Thoracic aorta (tissue), 2 donors: ENCODE data around the gene ZBTB21. TPM values are rescaled to one million over a fixed set of nuclear protein-coding genes. Genes with fewer than 3 reads are reported as not detected.

ENCODE experiments used
- ATAC-seq: fragments of 150-250 bp; one replicate; pipeline ENCODE4 v1.8.0; 2017; ENCODE audit warnings: low read depth; ENCODE audit not compliant: insufficient number of reproducible peaks, low FRiP score
- DNase-seq: peaks from one replicate; pipeline ENCODE4 v3.0.0-alpha.2; 2020; ENCODE audit warnings: low spot score
- H3K27ac ChIP-seq, 2 donors: fragments of 200-600 bp; sonication (generic); 1 replicate in 1 of 2; 2 replicates in 1 of 2; pipeline ENCODE4 v1.5.1; 2016; ENCODE audit warnings: mild to moderate bottlenecking in 2 of 2, moderate library complexity in 2 of 2
- H3K27me3 ChIP-seq: fragments of 200-600 bp; sonication (generic); replicated peaks from 2 replicates; pipeline ENCODE4 v1.6.0; 2016; ENCODE audit warnings: mild to moderate bottlenecking; ENCODE audit not compliant: insufficient read depth
- H3K36me3 ChIP-seq: fragments of 200-600 bp; sonication (generic); one replicate; pipeline ENCODE4 v1.5.1; 2016
- H3K4me1 ChIP-seq, 2 donors: fragments of 200-600 bp; sonication (generic); 1 replicate in 1 of 2; 2 replicates in 1 of 2; pipeline versions ENCODE4 v1.5.1 to v1.6.0; 2016; ENCODE audit warnings: low read depth in 2 of 2, mild to moderate bottlenecking in 1 of 2; ENCODE audit not compliant: control insufficient read depth in 1 of 2
- H3K4me3 ChIP-seq: fragments of 200-600 bp; sonication (generic); 2 replicates; pipeline ENCODE4 v1.5.1; 2016; ENCODE audit warnings: mild to moderate bottlenecking
- H3K9me3 ChIP-seq: fragments of 200-600 bp; sonication (generic); 2 replicates; pipeline ENCODE4 v1.5.1; 2016
- CTCF ChIP-seq: fragments of 200-600 bp; sonication (generic); IDR thresholded peaks from one replicate; pipeline ENCODE4 v1.5.1; 2019; ENCODE audit warnings: antibody characterized with exemption
- total RNA-seq, 2 donors: library from RNA; depleted of rRNA; stranded (reverse); fragments of >200 nt; gene quantifications; one replicate each; pipeline versions ENCODE4 v1.1.0 to v1.2.3, GENCODE V29; 2016

The ZBTB21 gene
- total RNA-seq, 2 donors from 2014 or later = 16.5 to 23.8 TPM

GRCh38 chr21:42013376-42013775 lies 3.2 kb upstream of the ZBTB21 start:
- no peak for TF ChIP-seq CTCF
- no peak overlapping the region for H3K4me3 ChIP-seq
- no peak for DNase-seq
- H3K36me3 ChIP-seq = no peaks in the 10 kb centered on the region
- no peaks in the 10 kb centered on the region for H3K9me3 ChIP-seq
- ATAC-seq = no peak
- no peaks in the 10 kb centered on the region for H3K27me3 ChIP-seq
- H3K4me1 ChIP-seq = peaks cover 0 to 22% of the 10 kb centered on the region in 2 donors
- no peak overlapping the region for H3K27ac ChIP-seq

- DNase-seq (no peak), ATAC-seq (no peak)
- H3K27me3 ChIP-seq = no peaks in the 10 kb centered on the region
- H3K4me1 ChIP-seq = peaks cover 0 to 26% of the 10 kb centered on the region in 2 donors
- no peak overlapping the region for H3K4me3 ChIP-seq
- no peak for TF ChIP-seq CTCF
- H3K36me3 ChIP-seq = no peaks in the 10 kb centered on the region
- H3K27ac ChIP-seq = peak overlapping the region; percentile 30 to 32
- no peaks in the 10 kb centered on the region for H3K9me3 ChIP-seq
These were observed 2.7 kb upstream of the ZBTB21 start for GRCh38 chr21:42012763-42013329.

GRCh38 chr21:42012344-42012743 lies 2.2 kb upstream of the ZBTB21 start:
- H3K27me3 ChIP-seq = no peaks in the 10 kb centered on the region
- TF ChIP-seq CTCF = no peak
- H3K4me3 ChIP-seq = no peak overlapping the region
- ATAC-seq (no peak), DNase-seq (no peak)
- no peaks in the 10 kb centered on the region for H3K9me3 ChIP-seq
- H3K36me3 ChIP-seq = no peaks in the 10 kb centered on the region
- peaks cover 0 to 31% of the 10 kb centered on the region in 2 donors for H3K4me1 ChIP-seq
- H3K27ac ChIP-seq = peak overlapping the region; percentile 30 to 32

GRCh38 chr21:42010507-42011495 lies 641 bp upstream of the ZBTB21 start:
- TF ChIP-seq CTCF = peak; percentile 14
- peak; percentile 45 for ATAC-seq
- H3K27me3 ChIP-seq = no peaks in the 10 kb centered on the region
- no peaks in the 10 kb centered on the region for H3K36me3 ChIP-seq
- H3K27ac ChIP-seq = peak overlapping the region; percentile 98
- H3K9me3 ChIP-seq = no peaks in the 10 kb centered on the region
- H3K4me3 ChIP-seq = peak overlapping the region; percentile 83
- H3K4me1 ChIP-seq = peaks cover 0 to 32% of the 10 kb centered on the region in 2 donors
- DNase-seq = no peak
